SK-N-SH (cell line): Measurements from ENCODE around the gene KCNK16. TPM values are rescaled to one million over a fixed set of nuclear protein-coding genes. Genes with fewer than 3 reads are reported as not detected.

Experiments used
- CTCF ChIA-PET: fragments of 300-600, 350-600 bp; formaldehyde crosslinking; extraction: SDS; loops from one replicate; lab custom pipeline; 2021; lab: Yijun Ruan, JAX
- POLR2A ChIA-PET: fragments of 350-600 bp; sonication (Branson Sonifier 250); formaldehyde crosslinking; extraction: SDS; loops from one replicate; lab custom pipeline; 2020; ENCODE audit warnings: antibody characterized with exemption, inconsistent platforms; lab: Yijun Ruan, JAX
- DNase-seq: peaks from one replicate; pipeline ENCODE4 v3.0.0; 2012
- H2AFZ ChIP-seq: fragments of 200-600 bp; sonication (generic); 2 replicates; pipeline ENCODE4 v1.8.1; 2016; ENCODE audit warnings: antibody characterized with exemption, mild to moderate bottlenecking, low read depth
- H3F3A ChIP-seq: fragments of 200-600 bp; sonication (generic); replicated peaks from 2 replicates; pipeline ENCODE3; 2016; ENCODE audit warnings: antibody characterized with exemption, mild to moderate bottlenecking; ENCODE audit not compliant: insufficient read depth
- H3K27ac ChIP-seq, 2 experiments: fragments of 200-500 bp in 1 of 2; fragments of 200-600 bp in 1 of 2; sonication (Bioruptor generic) in 1 of 2; sonication (generic), shearing (Covaris generic) in 1 of 2; 2 replicates each; pipeline versions ENCODE4 v1.5.1 to v1.6.1; 2014 to 2016; ENCODE audit warnings: low read depth in 2 of 2, inconsistent platforms in 1 of 2, low read length in 1 of 2, mild to moderate bottlenecking in 1 of 2, mixed read lengths in 1 of 2
- H3K27me3 ChIP-seq: fragments of 200-600 bp; sonication (generic), shearing (Covaris generic); 2 replicates; pipeline ENCODE4 v1.6.1; 2016; ENCODE audit warnings: mixed run types; ENCODE audit not compliant: insufficient read depth
- H3K36me3 ChIP-seq, 2 experiments: fragments of 200-500 bp in 1 of 2; fragments of 200-600 bp in 1 of 2; sonication (Bioruptor generic) in 1 of 2; sonication (generic) in 1 of 2; replicated peaks in 1 of 2; 2 replicates each; pipeline versions ENCODE3 to v1.5.1; 2014 to 2016; ENCODE audit warnings: low read length in 1 of 2, mild to moderate bottlenecking in 1 of 2; ENCODE audit not compliant: insufficient read depth in 2 of 2, control insufficient read depth in 1 of 2
- H3K4me1 ChIP-seq, 2 experiments: fragments of 200-500 bp in 1 of 2; fragments of 200-600 bp in 1 of 2; sonication (Bioruptor generic) in 1 of 2; sonication (generic), shearing (Covaris generic) in 1 of 2; 2 replicates each; pipeline versions ENCODE4 v1.5.1 to v1.6.1; 2014 to 2016; ENCODE audit warnings: low read depth in 1 of 2, low read length in 1 of 2, mixed run types in 1 of 2; ENCODE audit not compliant: insufficient read depth in 2 of 2, control insufficient read depth in 1 of 2
- H3K4me2 ChIP-seq: fragments of 200-600 bp; sonication (generic), shearing (Covaris generic); 2 replicates; pipeline ENCODE4 v1.6.1; 2017; ENCODE audit warnings: mixed run types
- H3K4me3 ChIP-seq, 2 experiments: fragments of 200-500 bp in 1 of 2; fragments of 200-600 bp in 1 of 2; sonication (Bioruptor generic) in 1 of 2; sonication (generic), shearing (Covaris generic) in 1 of 2; 2 replicates each; pipeline versions ENCODE4 v1.5.1 to v1.8.1; 2014 to 2016; ENCODE audit warnings: low read depth in 2 of 2, inconsistent platforms in 1 of 2, low read length in 1 of 2, mild to moderate bottlenecking in 1 of 2, mixed read lengths in 1 of 2, moderate library complexity in 1 of 2
- H3K79me2 ChIP-seq: fragments of 200-600 bp; sonication (generic); 2 replicates; pipeline ENCODE4 v1.8.1; 2017; ENCODE audit warnings: mild to moderate bottlenecking; ENCODE audit not compliant: insufficient read depth
- H3K9ac ChIP-seq: fragments of 200-600 bp; sonication (generic); 2 replicates; pipeline ENCODE4 v1.6.1; 2017; ENCODE audit warnings: mixed run types
- H3K9me2 ChIP-seq: fragments of 200-600 bp; sonication (generic); 2 replicates; pipeline ENCODE4 v1.6.1; 2017; ENCODE audit warnings: mixed run types
- H3K9me3 ChIP-seq: fragments of 200-600 bp; sonication (generic); 2 replicates; pipeline ENCODE4 v1.6.1; 2017; ENCODE audit warnings: mixed run types, mild to moderate bottlenecking, moderate library complexity
- H4K20me1 ChIP-seq: fragments of 200-600 bp; sonication (generic); 2 replicates; pipeline ENCODE4 v1.6.1; 2017; ENCODE audit warnings: mild to moderate bottlenecking, mixed run types; ENCODE audit not compliant: insufficient read depth
- ELF1 ChIP-seq: IDR thresholded peaks from 2 replicates; pipeline ENCODE4 v1.4.0; 2012
- FOSL2 ChIP-seq: IDR thresholded peaks from 2 replicates; pipeline ENCODE4 v1.4.0; 2012; ENCODE audit warnings: low read depth, mild to moderate bottlenecking, moderate library complexity, borderline replicate concordance
- FOXJ3 ChIP-seq: sonication (generic); formaldehyde crosslinking; IDR thresholded peaks from 2 replicates; pipeline ENCODE4 v1.5.1; 2020; ENCODE audit warnings: mild to moderate bottlenecking, missing genetic modification reagents
- JUND ChIP-seq: IDR thresholded peaks from 2 replicates; pipeline ENCODE4 v1.4.0; 2012
- MEF2A ChIP-seq: IDR thresholded peaks from 2 replicates; pipeline ENCODE4 v1.4.0; 2012; ENCODE audit warnings: low read depth, borderline replicate concordance
- MXI1 ChIP-seq: IDR thresholded peaks from 2 replicates; pipeline ENCODE4 v1.6.1; 2012; ENCODE audit warnings: mild to moderate bottlenecking, low read depth, low read length, improper control_type of control experiment
- NRF1 ChIP-seq: IDR thresholded peaks from 2 replicates; pipeline ENCODE4 v1.6.1; 2012; ENCODE audit warnings: low read depth, mild to moderate bottlenecking, low read length
- POLR2AphosphoS5 ChIP-seq: IDR thresholded peaks from 2 replicates; pipeline ENCODE4 v1.6.1; 2012; ENCODE audit warnings: low read depth, low read length
- RAD21 ChIP-seq: IDR thresholded peaks from 2 replicates; pipeline ENCODE4 v1.6.1; 2012; ENCODE audit warnings: mild to moderate bottlenecking, low read length
- RFX5 ChIP-seq: IDR thresholded peaks from 2 replicates; pipeline ENCODE4 v1.6.1; 2012; ENCODE audit warnings: mild to moderate bottlenecking, improper control_type of control experiment, low read length
- RXRA ChIP-seq: IDR thresholded peaks from 2 replicates; pipeline ENCODE4 v1.4.0; 2012; ENCODE audit warnings: low read depth, mild to moderate bottlenecking, borderline replicate concordance
- SIN3A ChIP-seq: IDR thresholded peaks from 2 replicates; pipeline ENCODE4 v1.6.1; 2012; ENCODE audit warnings: low read depth, mild to moderate bottlenecking, low read length, moderate library complexity, borderline replicate concordance
- SMC3 ChIP-seq: IDR thresholded peaks from 2 replicates; pipeline ENCODE4 v1.6.1; 2012; ENCODE audit warnings: low read depth, low read length, improper control_type of control experiment
- TAF1 ChIP-seq: IDR thresholded peaks from 2 replicates; pipeline ENCODE4 v1.6.1; 2012; ENCODE audit warnings: low read depth, mild to moderate bottlenecking, low read length, moderate library complexity, borderline replicate concordance
- TCF12 ChIP-seq: IDR thresholded peaks from 2 replicates; pipeline ENCODE4 v1.4.0; 2012
- TEAD4 ChIP-seq: IDR thresholded peaks from 2 replicates; pipeline ENCODE4 v1.4.0; 2012; ENCODE audit warnings: mild to moderate bottlenecking, borderline replicate concordance; ENCODE audit not compliant: insufficient read depth
- WGBS: methylation state at CpG from one replicate; pipeline ENCODE4 v1.1.6; 2017; ENCODE audit warnings: low lambda C conversion rate; 5-methylcytosine and 5-hydroxymethylcytosine counted together
- polyA plus RNA-seq, 3 experiments: library from polyadenylated mRNA; depleted of rRNA; stranded (reverse); fragments of >200 nt; gene quantifications; 2 replicates each; pipeline ENCODE4 v1.2.3, GENCODE V29; 2012
- TF ChIP-seq, protein P1 (sequence below): fragments of 200-600 bp; sonication (generic); IDR thresholded peaks from 2 replicates; pipeline ENCODE4 v1.6.1; 2017; ENCODE audit warnings: antibody characterized with exemption, mild to moderate bottlenecking, moderate library complexity
- TF ChIP-seq, protein P2 (sequence below): IDR thresholded peaks from 2 replicates; pipeline ENCODE4 v1.6.1; 2012; ENCODE audit warnings: mild to moderate bottlenecking, low read depth, low read length, moderate library complexity
- TF ChIP-seq, protein P3 (sequence below): IDR thresholded peaks from 2 replicates; pipeline ENCODE4 v1.4.0; 2012; ENCODE audit warnings: low read depth, borderline replicate concordance

The KCNK16 gene
- polyA plus RNA-seq, 1 of the 3 experiments (the other 2 are of a cell fraction), result not detected

DNA sequence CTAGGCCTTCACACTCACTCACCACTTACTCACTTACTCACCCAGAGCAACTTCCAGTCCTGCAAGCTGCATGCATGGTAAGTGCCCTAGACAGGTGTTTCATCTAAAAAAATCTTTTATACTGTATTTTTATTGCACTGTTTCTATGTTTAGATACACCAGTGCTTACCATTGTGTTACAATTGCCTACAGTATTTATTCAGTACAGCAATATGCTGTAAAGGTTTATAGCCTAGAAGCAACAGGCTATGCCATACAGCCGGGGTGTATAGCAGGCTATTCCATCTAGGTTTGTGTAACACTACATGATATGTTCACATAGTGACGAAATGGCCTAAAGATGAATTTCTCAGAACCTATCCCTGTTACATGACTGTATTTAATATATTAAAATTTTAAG, 56.1 kb downstream of the KCNK16 start:
- TF ChIP-seq SIN3A (no peak), RXRA (no peak), RAD21 (no peak), TCF12 (no peak), ELF1 (no peak), MXI1 (no peak), FOSL2 (no peak), JUND (no peak), NRF1 (no peak), RFX5 (no peak), TEAD4 (no peak), MEF2A (no peak), FOXJ3 (CRISPR knock-in tag) (no peak), POLR2AphosphoS5 (no peak), TAF1 (no peak), SMC3 (no peak)
- TF ChIP-seq, protein P1, sequence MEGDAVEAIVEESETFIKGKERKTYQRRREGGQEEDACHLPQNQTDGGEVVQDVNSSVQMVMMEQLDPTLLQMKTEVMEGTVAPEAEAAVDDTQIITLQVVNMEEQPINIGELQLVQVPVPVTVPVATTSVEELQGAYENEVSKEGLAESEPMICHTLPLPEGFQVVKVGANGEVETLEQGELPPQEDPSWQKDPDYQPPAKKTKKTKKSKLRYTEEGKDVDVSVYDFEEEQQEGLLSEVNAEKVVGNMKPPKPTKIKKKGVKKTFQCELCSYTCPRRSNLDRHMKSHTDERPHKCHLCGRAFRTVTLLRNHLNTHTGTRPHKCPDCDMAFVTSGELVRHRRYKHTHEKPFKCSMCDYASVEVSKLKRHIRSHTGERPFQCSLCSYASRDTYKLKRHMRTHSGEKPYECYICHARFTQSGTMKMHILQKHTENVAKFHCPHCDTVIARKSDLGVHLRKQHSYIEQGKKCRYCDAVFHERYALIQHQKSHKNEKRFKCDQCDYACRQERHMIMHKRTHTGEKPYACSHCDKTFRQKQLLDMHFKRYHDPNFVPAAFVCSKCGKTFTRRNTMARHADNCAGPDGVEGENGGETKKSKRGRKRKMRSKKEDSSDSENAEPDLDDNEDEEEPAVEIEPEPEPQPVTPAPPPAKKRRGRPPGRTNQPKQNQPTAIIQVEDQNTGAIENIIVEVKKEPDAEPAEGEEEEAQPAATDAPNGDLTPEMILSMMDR, result no peak
- TF ChIP-seq, protein P2, sequence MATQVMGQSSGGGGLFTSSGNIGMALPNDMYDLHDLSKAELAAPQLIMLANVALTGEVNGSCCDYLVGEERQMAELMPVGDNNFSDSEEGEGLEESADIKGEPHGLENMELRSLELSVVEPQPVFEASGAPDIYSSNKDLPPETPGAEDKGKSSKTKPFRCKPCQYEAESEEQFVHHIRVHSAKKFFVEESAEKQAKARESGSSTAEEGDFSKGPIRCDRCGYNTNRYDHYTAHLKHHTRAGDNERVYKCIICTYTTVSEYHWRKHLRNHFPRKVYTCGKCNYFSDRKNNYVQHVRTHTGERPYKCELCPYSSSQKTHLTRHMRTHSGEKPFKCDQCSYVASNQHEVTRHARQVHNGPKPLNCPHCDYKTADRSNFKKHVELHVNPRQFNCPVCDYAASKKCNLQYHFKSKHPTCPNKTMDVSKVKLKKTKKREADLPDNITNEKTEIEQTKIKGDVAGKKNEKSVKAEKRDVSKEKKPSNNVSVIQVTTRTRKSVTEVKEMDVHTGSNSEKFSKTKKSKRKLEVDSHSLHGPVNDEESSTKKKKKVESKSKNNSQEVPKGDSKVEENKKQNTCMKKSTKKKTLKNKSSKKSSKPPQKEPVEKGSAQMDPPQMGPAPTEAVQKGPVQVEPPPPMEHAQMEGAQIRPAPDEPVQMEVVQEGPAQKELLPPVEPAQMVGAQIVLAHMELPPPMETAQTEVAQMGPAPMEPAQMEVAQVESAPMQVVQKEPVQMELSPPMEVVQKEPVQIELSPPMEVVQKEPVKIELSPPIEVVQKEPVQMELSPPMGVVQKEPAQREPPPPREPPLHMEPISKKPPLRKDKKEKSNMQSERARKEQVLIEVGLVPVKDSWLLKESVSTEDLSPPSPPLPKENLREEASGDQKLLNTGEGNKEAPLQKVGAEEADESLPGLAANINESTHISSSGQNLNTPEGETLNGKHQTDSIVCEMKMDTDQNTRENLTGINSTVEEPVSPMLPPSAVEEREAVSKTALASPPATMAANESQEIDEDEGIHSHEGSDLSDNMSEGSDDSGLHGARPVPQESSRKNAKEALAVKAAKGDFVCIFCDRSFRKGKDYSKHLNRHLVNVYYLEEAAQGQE, result no peak
- TF ChIP-seq, protein P3, sequence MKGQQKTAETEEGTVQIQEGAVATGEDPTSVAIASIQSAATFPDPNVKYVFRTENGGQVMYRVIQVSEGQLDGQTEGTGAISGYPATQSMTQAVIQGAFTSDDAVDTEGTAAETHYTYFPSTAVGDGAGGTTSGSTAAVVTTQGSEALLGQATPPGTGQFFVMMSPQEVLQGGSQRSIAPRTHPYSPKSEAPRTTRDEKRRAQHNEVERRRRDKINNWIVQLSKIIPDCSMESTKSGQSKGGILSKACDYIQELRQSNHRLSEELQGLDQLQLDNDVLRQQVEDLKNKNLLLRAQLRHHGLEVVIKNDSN, result no peak
- no peak overlapping the region for H3K27ac ChIP-seq
- POLR2A ChIA-PET, result no interaction called here
- H3K4me3 ChIP-seq, result no peak overlapping the region
- H3K9me2 ChIP-seq, result no peaks in the 10 kb centered on the region
- no peak overlapping the region for H2AFZ ChIP-seq
- H3K36me3 ChIP-seq, result no peaks in the 10 kb centered on the region
- no peak overlapping the region for H3K4me2 ChIP-seq
- no peaks in the 10 kb centered on the region for H4K20me1 ChIP-seq
- CTCF ChIA-PET, result interaction anchor here (0.7 to 1.6 kb wide), 2 partner anchors 10 to 44 kb away, joined by 3 to 6 read pairs; no protein-coding TSS in a partner anchor
- no peaks in the 10 kb centered on the region for H3K79me2 ChIP-seq
- DNase-seq, result no peak
- H3K27me3 ChIP-seq, result no peaks in the 10 kb centered on the region
- H3K9ac ChIP-seq, result no peak overlapping the region
- H3K9me3 ChIP-seq, result no peaks in the 10 kb centered on the region
- WGBS, result 25% methylated on average over 2 of the region's 2 CpGs
- no peaks in the 10 kb centered on the region for H3K4me1 ChIP-seq
- H3F3A ChIP-seq, result no peaks in the 10 kb centered on the region

Other genes starting within 250 kb of the KCNK16 start
- 6.1 and 7.2 TPM in 2 replicates for gene SAYSD1, start 207.5 kb downstream of the KCNK16 start, polyA plus RNA-seq (2012; rRNA removed)
- gene KCNK5, start 93.2 kb downstream of the KCNK16 start, polyA plus RNA-seq (2012; rRNA removed), result 0.03 TPM in 1 of 2 replicates, not detected in the other
- gene KCNK17, start 8.3 kb downstream of the KCNK16 start, polyA plus RNA-seq (2012; rRNA removed), result not detected in 2 replicates